ENCODE data around the gene TRIM64.
"Not testable (repeated sequence)": the region's sequence is repeated elsewhere in the genome, so short reads cannot be mapped to it uniquely, and the experiment has no call there.

The TRIM64 gene

DNA sequence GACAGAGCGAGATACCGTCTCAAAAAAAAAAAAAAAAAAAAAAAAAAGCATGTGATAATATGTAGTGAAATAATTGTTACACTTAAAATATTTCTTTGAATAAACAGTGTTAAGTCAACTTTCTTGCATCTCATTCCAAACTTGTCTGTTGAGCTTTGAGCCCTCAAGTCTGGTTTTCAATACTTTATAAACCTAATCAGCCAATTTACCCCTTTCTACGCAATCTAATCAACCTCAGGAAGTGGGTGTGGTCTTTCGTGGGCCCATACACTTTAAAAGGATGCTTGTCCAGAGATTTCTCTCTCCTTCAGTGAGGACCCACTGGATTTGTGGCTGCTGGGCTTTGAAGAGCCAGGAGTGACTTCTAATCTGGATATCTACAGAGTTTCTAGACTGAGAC, at the start of gene TRIM64:
TRIM64 (plus strand) TSS at position 301 of the 400 bp plus-strand sequence. CDS start 2,467 bp downstream, outside the sequence.
- DNase-seq = not testable (repeated sequence)

DNA sequence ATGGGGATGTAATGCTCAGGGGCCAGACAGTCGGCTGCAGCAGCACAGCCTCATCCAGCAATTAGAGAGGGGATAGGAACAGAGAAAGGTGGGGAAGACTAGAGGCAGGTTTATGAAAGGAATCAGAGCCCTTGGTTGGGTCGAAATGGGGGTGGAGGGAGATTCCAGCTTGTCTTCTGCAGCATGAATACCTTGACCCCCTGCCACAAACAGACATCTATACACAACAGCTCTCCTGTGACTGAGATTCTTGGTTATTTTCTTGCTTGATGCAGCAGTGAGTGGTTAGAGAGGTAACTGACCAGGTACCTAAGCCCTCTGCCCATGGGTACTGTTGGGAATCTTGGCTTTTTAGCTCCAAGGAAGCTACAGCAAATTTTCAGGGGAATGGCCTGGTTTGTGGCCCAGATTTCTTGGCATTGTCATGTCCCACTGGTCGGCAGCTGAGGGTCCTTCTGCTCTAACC, 43.6 kb upstream of the TRIM64 start, which contains the start of gene TRIM49D1:
TRIM49D1 (minus strand) TSS at position 51 of the 466 bp plus-strand sequence. CDS start 4,535 bp downstream, outside the sequence.
- no peak for DNase-seq

DNA sequence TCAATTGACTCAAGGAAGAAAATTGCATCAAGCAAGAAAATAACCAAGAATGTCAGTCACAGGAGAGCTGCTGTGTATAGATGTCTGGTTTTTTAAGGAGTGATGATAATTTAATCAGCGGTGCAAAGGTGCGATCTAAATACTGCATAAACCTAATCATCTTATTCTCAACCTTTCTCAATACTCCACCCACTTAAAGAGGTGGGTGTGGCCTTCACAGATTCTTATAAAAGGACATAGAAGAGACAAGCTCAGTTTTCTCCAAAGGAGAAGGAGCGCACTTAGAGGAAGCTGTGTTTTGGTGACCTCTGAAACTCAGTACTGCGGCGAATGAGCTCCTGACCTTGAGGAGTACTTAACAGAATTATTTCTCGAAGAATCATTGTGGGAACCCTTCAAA, 42.1 kb upstream of the TRIM64 start, which contains the start of gene TRIM49D2:
TRIM49D2 (plus strand) TSS at position 301 of the 400 bp plus-strand sequence. CDS start 2,698 bp downstream, outside the sequence.
- DNase-seq = not testable (repeated sequence)

DNA sequence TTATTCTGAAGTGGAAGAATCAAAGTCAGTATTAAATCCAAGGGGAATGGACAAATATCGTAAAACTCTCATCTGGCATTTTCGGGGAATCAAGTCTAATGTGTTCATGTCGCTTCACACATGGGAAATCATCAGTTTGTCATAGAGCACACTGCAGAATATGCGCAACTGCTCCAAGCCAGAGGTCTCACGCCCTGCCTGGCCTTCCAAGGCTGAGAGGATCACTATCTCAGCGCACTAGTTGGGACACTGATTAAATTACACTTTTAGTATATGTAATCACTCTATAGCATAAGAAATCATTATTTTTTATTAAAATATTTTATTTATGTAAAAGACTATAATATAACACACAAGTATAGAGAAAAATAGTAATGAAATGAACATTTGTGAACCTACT, 5.0 kb upstream of the TRIM64 start:
- not testable (repeated sequence) for DNase-seq
